NCI-H524 (cell line): ENCODE results near the gene SLC25A39.
"Not testable (repeated sequence)": the region's sequence is repeated elsewhere in the genome, so short reads cannot be mapped to it uniquely, and the experiment has no call there.

Experiments
- DNase-seq, 2 experiments: peaks; one replicate each; lab custom pipeline; 2025; lab: John Stamatoyannopoulos, UW

The SLC25A39 gene

GRCh38 chr17:44324571-44325275 is at the start of gene SLC25A39:
Gene SLC25A39, minus strand, starts transcription at chr17:44324823. Its CDS starts 1,261 bp downstream, at chr17:44323562.
- peak; percentile 88 to 96 for DNase-seq

GRCh38 chr17:44372036-44372435 is 47.4 kb upstream of the SLC25A39 start:
- no peak for DNase-seq

GRCh38 chr17:44369414-44370023 is 44.9 kb upstream of the SLC25A39 start:
- not testable (repeated sequence) for DNase-seq

- DNase-seq: not testable (repeated sequence)
Measured at GRCh38 chr17:44368391-44369243, 44.0 kb upstream of the SLC25A39 start.

GRCh38 chr17:44367231-44367979 is 42.8 kb upstream of the SLC25A39 start:
- DNase-seq: peak in 1 of 2 experiments; percentile 24

- not testable (repeated sequence) for DNase-seq
Measured at GRCh38 chr17:44365051-44365450, 40.4 kb upstream of the SLC25A39 start.

- DNase-seq: peak; percentile 35 to 71
Measured at GRCh38 chr17:44363613-44364159, 39.1 kb upstream of the SLC25A39 start, which contains the start of gene FAM171A2. Gene FAM171A2, minus strand, starts transcription at chr17:44363853. Its CDS starts 139 bp downstream, at chr17:44363714.

- peak in 1 of 2 experiments; percentile 44 for DNase-seq
Measured at GRCh38 chr17:44362949-44363612, 38.5 kb upstream of the SLC25A39 start.

GRCh38 chr17:44362459-44362948 is 37.9 kb upstream of the SLC25A39 start:
- no peak for DNase-seq

- peak in 1 of 2 experiments; percentile 63 for DNase-seq
Measured at GRCh38 chr17:44361292-44362260, 37.0 kb upstream of the SLC25A39 start.

GRCh38 chr17:44360826-44361225 is 36.2 kb upstream of the SLC25A39 start:
- DNase-seq: peak in 1 of 2 experiments; percentile 56

GRCh38 chr17:44360144-44360533 is 35.5 kb upstream of the SLC25A39 start:
- no peak for DNase-seq

- DNase-seq: no peak
Measured at GRCh38 chr17:44359458-44360143, 35.0 kb upstream of the SLC25A39 start.

GRCh38 chr17:44359006-44359405 is 34.4 kb upstream of the SLC25A39 start:
- DNase-seq: no peak

GRCh38 chr17:44358066-44358465 is 33.4 kb upstream of the SLC25A39 start:
- DNase-seq: no peak

GRCh38 chr17:44356241-44356640 is 31.6 kb upstream of the SLC25A39 start:
- no peak for DNase-seq

GRCh38 chr17:44355642-44356099 is 31.0 kb upstream of the SLC25A39 start:
- no peak for DNase-seq
